Measurements from ENCODE around the gene ZNF574. TPM values are rescaled to one million over a fixed set of nuclear protein-coding genes. Genes with fewer than 3 reads are reported as not detected.

ZNF574 gene
- total and polyA plus RNA-seq, 2 experiments from 2014 or later, result 19.4 to 61.2 TPM

DNA sequence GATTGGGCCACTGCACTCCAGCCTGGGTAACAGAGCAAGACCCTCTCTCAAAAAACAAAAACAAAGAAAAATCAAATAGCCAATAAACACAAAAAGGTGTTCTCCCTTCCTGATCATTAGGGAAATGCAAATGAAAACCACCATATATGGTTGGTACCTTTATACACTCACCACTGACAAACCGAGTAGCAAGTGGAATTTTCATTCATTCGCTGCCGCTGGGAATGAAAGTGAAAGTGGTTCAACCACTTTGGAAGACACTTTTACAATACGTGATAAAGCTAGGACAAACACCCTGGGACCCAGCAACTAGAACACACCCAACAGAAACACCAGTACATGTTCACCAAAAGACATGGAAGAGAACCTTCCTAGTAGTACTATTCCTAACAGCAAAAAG lies 27.0 kb upstream of the ZNF574 start:
- H3K4me2 ChIP-seq, result no peak overlapping the region
- H3K4me3 ChIP-seq, result no peak overlapping the region
- Mint-ChIP-seq H3K27me3 (ENCODE audit: insufficient read depth, low read depth, poor library complexity) (peaks cover 5% of the 10 kb centered on the region), H3K9me3 (no peaks in the 10 kb centered on the region; the same call in 2 of the 3 replicates), H3K36me3 (ENCODE audit: low read depth) (peaks cover 58% of the 10 kb centered on the region), H3K27ac (no peak overlapping the region), H3K4me1 (no peaks in the 10 kb centered on the region), H3K4me3 (no peak overlapping the region)
- H2AFZ ChIP-seq, result no peak overlapping the region
- H3K27me3 ChIP-seq (ENCODE audit: insufficient read depth), result no peaks in the 10 kb centered on the region
- H3K36me3 ChIP-seq (ENCODE audit: insufficient read depth), result peaks cover 16% of the 10 kb centered on the region; the same call in 1 of the 2 replicates
- peaks cover 2% of the 10 kb centered on the region; the same call in 1 of the 2 replicates for H3F3A ChIP-seq (replicated peaks; ENCODE audit: low read depth)
- no peak overlapping the region for H3K27ac ChIP-seq (ENCODE audit: low read depth)
- no peak for DNase-seq (ENCODE audit: low spot score)
- no peaks in the 10 kb centered on the region for H3K9me2 ChIP-seq (ENCODE audit: insufficient read depth)
- no peaks in the 10 kb centered on the region for H3K79me2 ChIP-seq (replicated peaks; ENCODE audit: insufficient read depth)
- H3K4me1 ChIP-seq (ENCODE audit: insufficient read depth), result no peaks in the 10 kb centered on the region
- ATAC-seq, result no peak
- TF ChIP-seq POLR2AphosphoS5 (IDR thresholded peaks at IDR 0.05; ENCODE audit: low read depth), result no peak
- TF ChIP-seq CTCF (conservative IDR thresholded peaks at IDR 0.05; ENCODE audit: low read depth in 2 of 2), result no peak
- no peak for TF ChIP-seq ETS1 (IDR thresholded peaks at IDR 0.05)
- no peak for TF ChIP-seq ZNF114 (CRISPR knock-in tag; IDR thresholded peaks at IDR 0.05)
- TF ChIP-seq JUNB (IDR thresholded peaks at IDR 0.05; ENCODE audit: unreplicated experiment), result no peak
- no peak for TF ChIP-seq EZH2 (IDR thresholded peaks at IDR 0.05; ENCODE audit: low read depth, unreplicated experiment)
- TF ChIP-seq EZH2phosphoT487 (IDR thresholded peaks at IDR 0.05; ENCODE audit: unreplicated experiment), result no peak
- TF ChIP-seq ZNF331 (CRISPR knock-in tag; IDR thresholded peaks at IDR 0.05; ENCODE audit: low read depth), result no peak
- TF ChIP-seq REST (IDR thresholded peaks at IDR 0.05; ENCODE audit: unreplicated experiment), result no peak
- H4K20me1 ChIP-seq (replicated peaks; ENCODE audit: insufficient read depth), result no peaks in the 10 kb centered on the region; the same call in 1 of the 2 replicates
